Activated T-cell treated with anti-CD3 and anti-CD28 coated beads, Interleukin-2, amount 50 U/mL, for 4 hours (primary cell): Measurements from ENCODE around the gene TMEM121B. TPM values are rescaled to one million over a fixed set of nuclear protein-coding genes. Genes with fewer than 3 reads are reported as not detected.

Source experiments
- ATAC-seq, 2 donors: fragments of 200-7000 bp; cut with Tn5 transposase; one replicate each; pipeline ENCODE4 v1.10.0; 2021
- DNase-seq: peaks from one replicate; pipeline ENCODE4 v3.0.0-alpha.2; 2020
- H3K27me3 Mint-ChIP-seq: one replicate; pipeline ENCODE4 v1.8.0; 2021; ENCODE audit warnings: low read depth, mixed read lengths
- H3K36me3 Mint-ChIP-seq: one replicate; pipeline ENCODE4 v1.8.0; 2022; ENCODE audit warnings: mixed read lengths; ENCODE audit not compliant: insufficient read depth
- H3K4me1 Mint-ChIP-seq: one replicate; pipeline ENCODE4 v1.8.0; 2021; ENCODE audit warnings: low read depth, mixed read lengths
- H3K4me3 Mint-ChIP-seq: one replicate; pipeline ENCODE4 v1.8.0; 2021; ENCODE audit warnings: mild to moderate bottlenecking, moderate library complexity, mixed read lengths
- H3K9me3 Mint-ChIP-seq: one replicate; pipeline ENCODE4 v1.8.0; 2021; ENCODE audit warnings: mixed read lengths
- total RNA-seq, 3 donors: library from RNA; stranded (reverse); gene quantifications; one replicate each; pipeline ENCODE4 v1.2.1, GENCODE V29; 2021

TMEM121B gene
- under 1 TPM; 0.24 to 0.43 (median 0.38) TPM for total RNA-seq

GRCh38 chr22:17121233-17122195 lies at the start of gene TMEM121B:
TMEM121B (minus strand) TSS chr22:17121360; CDS start chr22:17121127, 233 bp downstream.
- H3K4me3 Mint-ChIP-seq = peak within 1 kb of the TSS; percentile 68
- H3K4me1 Mint-ChIP-seq = peaks cover 30% of the 10 kb centered on the region
- no peaks in the 10 kb centered on the region for H3K36me3 Mint-ChIP-seq
- peaks cover 24% of the 10 kb centered on the region for H3K27me3 Mint-ChIP-seq
- ATAC-seq (peak in 1 of 2 donors; percentile 33), DNase-seq (no peak)
- H3K9me3 Mint-ChIP-seq = no peaks in the 10 kb centered on the region

- H3K4me3 Mint-ChIP-seq = peak overlapping the region; percentile 26
- no peaks in the 10 kb centered on the region for H3K9me3 Mint-ChIP-seq
- ATAC-seq (no peak), DNase-seq (no peak)
- no peaks in the 10 kb centered on the region for H3K27me3 Mint-ChIP-seq
- no peaks in the 10 kb centered on the region for H3K36me3 Mint-ChIP-seq
- H3K4me1 Mint-ChIP-seq = peaks cover 3% of the 10 kb centered on the region
Measured at GRCh38 chr22:17167486-17167885, 46.3 kb upstream of the TMEM121B start.

- no peak overlapping the region for H3K4me3 Mint-ChIP-seq
- no peaks in the 10 kb centered on the region for H3K9me3 Mint-ChIP-seq
- peaks cover 8% of the 10 kb centered on the region for H3K4me1 Mint-ChIP-seq
- DNase-seq = no peak
- ATAC-seq = no peak
- H3K27me3 Mint-ChIP-seq = no peaks in the 10 kb centered on the region
- no peaks in the 10 kb centered on the region for H3K36me3 Mint-ChIP-seq
Measured at GRCh38 chr22:17164392-17165024, 43.3 kb upstream of the TMEM121B start.

DNA sequence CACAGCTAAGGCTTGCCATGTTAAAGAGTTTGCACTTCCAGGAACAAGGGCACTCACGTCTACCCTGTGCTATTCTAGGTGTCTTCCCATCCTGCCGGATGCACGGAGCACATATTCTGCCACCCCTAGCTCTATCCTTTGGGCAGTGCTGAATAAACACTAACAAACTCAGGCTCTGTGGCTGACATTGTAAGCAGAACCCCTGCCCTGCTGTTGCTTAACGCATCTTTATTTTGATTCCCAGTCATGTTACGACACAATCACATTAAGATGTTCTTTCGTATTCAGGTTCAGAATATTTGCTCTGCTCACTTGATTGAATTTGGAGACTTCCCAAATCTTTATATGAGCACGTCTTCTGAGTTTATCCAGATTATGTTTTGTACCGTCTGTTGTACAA lies 41.6 kb upstream of the TMEM121B start:
- Mint-ChIP-seq H3K27me3 (no peaks in the 10 kb centered on the region), H3K36me3 (no peaks in the 10 kb centered on the region), H3K4me3 (no peak overlapping the region), H3K9me3 (no peaks in the 10 kb centered on the region), H3K4me1 (peaks cover 13% of the 10 kb centered on the region)
- ATAC-seq (no peak), DNase-seq (no peak)

GRCh38 chr22:17161991-17162390 lies 40.8 kb upstream of the TMEM121B start:
- H3K4me1 Mint-ChIP-seq = peaks cover 18% of the 10 kb centered on the region

GRCh38 chr22:17159504-17159951 lies 38.4 kb upstream of the TMEM121B start:
- DNase-seq (peak; percentile 44), ATAC-seq (peak; percentile 61)
- H3K9me3 Mint-ChIP-seq = no peaks in the 10 kb centered on the region
- no peaks in the 10 kb centered on the region for H3K27me3 Mint-ChIP-seq
- H3K36me3 Mint-ChIP-seq = peaks cover 6% of the 10 kb centered on the region
- H3K4me1 Mint-ChIP-seq = peaks cover 33% of the 10 kb centered on the region
- peak overlapping the region; percentile 85 for H3K4me3 Mint-ChIP-seq

More at GRCh38 chr22:17161991-17162390, 40.8 kb upstream of the TMEM121B start:
- Mint-ChIP-seq H3K9me3 (no peaks in the 10 kb centered on the region), H3K36me3 (no peaks in the 10 kb centered on the region), H3K27me3 (no peaks in the 10 kb centered on the region), H3K4me3 (no peak overlapping the region)
- no peak for ATAC-seq
- DNase-seq = no peak

- peaks cover 6% of the 10 kb centered on the region for H3K36me3 Mint-ChIP-seq
- ATAC-seq (peak; percentile 88 to 90), DNase-seq (peak; percentile 88)
- H3K27me3 Mint-ChIP-seq = no peaks in the 10 kb centered on the region
- H3K9me3 Mint-ChIP-seq = no peaks in the 10 kb centered on the region
- H3K4me1 Mint-ChIP-seq = peaks cover 33% of the 10 kb centered on the region
- H3K4me3 Mint-ChIP-seq = peak within 1 kb of the TSS; percentile 85
Measured at GRCh38 chr22:17158568-17159503, 37.7 kb upstream of the TMEM121B start, which contains the start of gene HDHD5. HDHD5 (minus strand) TSS chr22:17159277; CDS start chr22:17159251, 26 bp downstream.

- ATAC-seq (no peak), DNase-seq (no peak)
- Mint-ChIP-seq H3K4me1 (peaks cover 35% of the 10 kb centered on the region), H3K27me3 (no peaks in the 10 kb centered on the region), H3K9me3 (no peaks in the 10 kb centered on the region), H3K36me3 (peaks cover 6% of the 10 kb centered on the region), H3K4me3 (peak overlapping the region; percentile 85)
Measured at GRCh38 chr22:17158176-17158567, 37.0 kb upstream of the TMEM121B start.

GRCh38 chr22:17157714-17158113 lies 36.6 kb upstream of the TMEM121B start:
- H3K36me3 Mint-ChIP-seq = peaks cover 6% of the 10 kb centered on the region
- H3K4me1 Mint-ChIP-seq = peaks cover 35% of the 10 kb centered on the region
- no peaks in the 10 kb centered on the region for H3K27me3 Mint-ChIP-seq
- no peaks in the 10 kb centered on the region for H3K9me3 Mint-ChIP-seq
- no peak for ATAC-seq
- no peak for DNase-seq
- peak overlapping the region; percentile 85 for H3K4me3 Mint-ChIP-seq

DNA sequence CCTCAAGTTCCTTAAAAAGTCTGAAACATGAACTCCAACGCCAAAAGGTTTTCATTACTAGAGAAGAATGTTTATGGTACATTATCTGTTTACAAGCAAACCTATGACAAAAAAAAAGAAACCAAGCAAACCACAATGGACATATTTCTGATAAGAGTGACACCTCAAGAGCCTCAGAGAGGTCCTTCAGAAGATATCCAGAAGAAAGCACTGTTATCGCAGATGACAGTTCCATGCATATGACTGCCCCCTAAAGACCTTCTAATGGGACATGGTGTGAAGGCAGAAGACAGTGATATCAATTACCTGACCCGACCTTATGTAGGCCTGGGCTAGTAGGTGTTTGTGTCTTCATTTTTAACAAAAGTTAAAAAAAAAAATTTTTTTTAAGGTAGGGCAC lies 34.8 kb upstream of the TMEM121B start:
- DNase-seq (no peak), ATAC-seq (no peak)
- Mint-ChIP-seq H3K27me3 (no peaks in the 10 kb centered on the region), H3K4me3 (peak overlapping the region; percentile 4), H3K9me3 (no peaks in the 10 kb centered on the region), H3K36me3 (peaks cover 10% of the 10 kb centered on the region), H3K4me1 (peaks cover 39% of the 10 kb centered on the region)

DNA sequence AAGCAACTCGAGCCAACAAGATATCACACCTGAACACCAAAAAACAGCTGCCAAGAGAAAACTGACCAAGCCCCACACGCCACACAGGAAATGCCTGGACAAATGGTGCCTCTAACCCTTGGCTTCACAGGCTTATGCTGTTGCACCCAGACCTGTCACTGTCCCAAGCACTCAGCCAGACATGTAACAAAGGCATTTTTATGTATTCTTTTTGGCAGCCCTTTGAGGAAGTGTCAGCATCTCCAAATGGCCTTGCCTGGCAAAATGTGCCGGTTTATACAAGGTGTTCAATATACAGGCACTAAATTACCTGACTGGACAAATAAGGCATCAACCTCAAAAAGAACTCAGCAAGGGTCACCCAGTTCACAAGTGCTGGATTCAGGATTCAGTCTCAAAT lies 31.8 kb upstream of the TMEM121B start:
- DNase-seq (no peak), ATAC-seq (no peak)
- Mint-ChIP-seq H3K4me1 (peaks cover 35% of the 10 kb centered on the region), H3K27me3 (no peaks in the 10 kb centered on the region), H3K4me3 (no peak overlapping the region), H3K9me3 (no peaks in the 10 kb centered on the region), H3K36me3 (peaks cover 10% of the 10 kb centered on the region)

- Mint-ChIP-seq H3K9me3 (no peaks in the 10 kb centered on the region), H3K4me1 (peaks cover 28% of the 10 kb centered on the region)
- ATAC-seq = no peak
Measured at GRCh38 chr22:17152340-17152739, 31.2 kb upstream of the TMEM121B start.

GRCh38 chr22:17149076-17149815 lies 28.1 kb upstream of the TMEM121B start:
- no peaks in the 10 kb centered on the region for H3K9me3 Mint-ChIP-seq
- no peak overlapping the region for H3K4me3 Mint-ChIP-seq
- no peaks in the 10 kb centered on the region for H3K27me3 Mint-ChIP-seq
- peaks cover 12% of the 10 kb centered on the region for H3K4me1 Mint-ChIP-seq
- peaks cover 8% of the 10 kb centered on the region for H3K36me3 Mint-ChIP-seq
- ATAC-seq = no peak
- no peak for DNase-seq

More at GRCh38 chr22:17152340-17152739, 31.2 kb upstream of the TMEM121B start:
- Mint-ChIP-seq H3K36me3 (peaks cover 14% of the 10 kb centered on the region), H3K27me3 (no peaks in the 10 kb centered on the region), H3K4me3 (no peak overlapping the region)
- no peak for DNase-seq
